ENCODE results near the gene ULK3.
A peak's percentile ranks its signal among the peaks of the same experiment; 100 is the strongest.

Gene ULK3

GRCh38 chr15:74821091-74821789, 21.7 kb downstream of the ULK3 start:
- no peak for DNase-seq

DNA sequence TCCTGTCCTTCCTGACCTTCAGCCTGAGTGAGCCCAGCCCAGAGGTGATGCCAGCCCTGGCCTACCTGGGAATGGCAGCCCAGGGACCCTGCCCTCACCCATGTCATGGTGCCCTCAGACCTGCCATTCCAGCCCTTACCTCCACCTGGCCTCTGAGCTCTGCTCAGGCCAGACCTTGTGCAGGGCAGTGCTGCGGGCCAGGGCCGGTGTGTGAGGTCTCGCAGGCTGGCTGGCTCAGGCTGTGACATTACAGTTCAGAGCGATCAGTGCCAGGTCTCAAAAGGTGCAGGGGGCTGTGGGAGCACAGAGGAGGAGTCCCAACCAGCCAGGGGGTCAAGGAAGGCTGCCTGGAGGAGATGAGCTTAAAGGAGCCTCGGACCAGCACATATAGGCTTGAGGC, 22.9 kb downstream of the ULK3 start:
- no peak for DNase-seq

DNA sequence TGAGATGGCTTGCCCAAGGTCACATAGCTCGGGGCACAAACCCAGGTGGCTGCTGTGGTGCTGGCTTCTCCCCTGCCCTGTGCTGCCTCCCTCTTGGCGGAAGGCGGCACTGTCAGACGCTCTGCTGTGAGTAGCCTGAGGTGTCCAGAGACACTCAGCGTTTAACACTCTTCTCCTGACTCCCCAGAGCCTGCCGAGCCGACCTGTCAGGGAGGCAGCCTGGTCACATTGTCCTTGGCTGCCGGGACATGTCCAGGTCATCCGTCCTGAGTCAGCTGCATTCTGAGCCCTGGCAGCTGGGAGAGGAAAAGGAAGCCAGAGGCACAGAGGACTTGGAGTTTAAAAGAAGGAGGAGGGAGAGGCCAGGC, 25.6 kb downstream of the ULK3 start:
- DNase-seq = no peak

GRCh38 chr15:74816624-74817369, 26.2 kb downstream of the ULK3 start:
- no peak for DNase-seq

DNA sequence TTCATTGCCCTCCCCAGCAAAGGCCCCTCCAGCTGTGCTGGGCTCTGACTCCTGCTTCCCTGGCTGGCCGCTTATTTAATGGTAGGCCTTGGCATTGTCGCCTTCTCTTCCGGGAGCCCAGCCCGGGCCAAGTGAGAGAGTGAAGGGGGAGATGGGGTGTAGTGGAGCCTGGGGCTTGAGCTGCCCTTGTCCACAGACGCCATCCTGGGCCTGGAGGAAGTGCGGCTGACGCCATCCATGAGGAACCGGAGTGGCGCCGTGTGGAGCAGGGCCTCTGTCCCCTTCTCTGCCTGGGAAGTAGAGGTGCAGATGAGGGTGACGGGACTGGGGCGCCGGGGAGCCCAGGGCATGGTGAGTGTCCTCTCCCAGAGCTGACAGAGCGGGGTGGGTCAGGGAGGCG, 27.0 kb downstream of the ULK3 start:
- DNase-seq = no peak

- no peak for DNase-seq
These were observed 27.6 kb downstream of the ULK3 start for GRCh38 chr15:74815121-74815934.

DNA sequence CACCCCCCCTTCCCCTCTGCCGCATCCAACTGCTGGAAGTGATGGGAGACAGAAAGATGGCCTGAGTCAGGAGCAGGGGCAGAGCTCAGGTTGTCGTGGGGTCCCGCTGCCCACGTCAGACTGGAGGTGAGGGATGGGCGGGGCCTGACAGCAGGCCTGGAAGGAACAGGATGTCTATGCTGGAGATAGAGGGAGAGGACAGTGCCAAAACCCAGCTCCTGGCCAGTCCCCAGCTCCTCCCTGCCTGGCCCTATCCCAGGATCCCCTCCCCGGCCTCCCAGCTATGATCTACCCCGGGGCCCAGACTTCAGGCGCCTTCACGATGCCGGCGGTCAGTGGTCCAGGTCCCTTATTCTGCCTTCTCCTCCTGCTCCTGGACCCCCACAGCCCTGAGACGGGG, 30.4 kb downstream of the ULK3 start, which contains the start of gene LMAN1L:
Gene LMAN1L (plus strand): TSS at position 303 of the 400 bp plus-strand sequence. CDS start 20 bp downstream, at position 323.
- no peak for DNase-seq

DNA sequence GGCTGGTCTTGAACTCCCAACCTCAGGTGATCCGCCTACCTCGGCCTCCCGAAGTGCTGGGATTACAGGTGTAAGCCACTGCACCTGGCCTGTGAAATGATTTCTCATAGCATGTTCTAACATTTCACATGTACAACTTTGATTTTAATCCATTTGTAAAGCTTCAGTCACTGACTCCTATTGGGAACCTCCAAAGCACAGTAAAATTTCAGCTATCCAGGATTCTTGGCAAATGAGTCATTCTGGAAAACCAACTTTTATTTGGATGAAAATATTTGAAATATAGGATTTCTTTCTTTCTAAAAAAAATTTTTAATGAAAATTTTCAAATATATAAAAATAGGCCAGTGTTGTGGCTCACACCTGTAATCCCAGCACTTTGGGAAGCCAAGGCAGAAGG, 33.0 kb downstream of the ULK3 start:
- DNase-seq = no peak

DNA sequence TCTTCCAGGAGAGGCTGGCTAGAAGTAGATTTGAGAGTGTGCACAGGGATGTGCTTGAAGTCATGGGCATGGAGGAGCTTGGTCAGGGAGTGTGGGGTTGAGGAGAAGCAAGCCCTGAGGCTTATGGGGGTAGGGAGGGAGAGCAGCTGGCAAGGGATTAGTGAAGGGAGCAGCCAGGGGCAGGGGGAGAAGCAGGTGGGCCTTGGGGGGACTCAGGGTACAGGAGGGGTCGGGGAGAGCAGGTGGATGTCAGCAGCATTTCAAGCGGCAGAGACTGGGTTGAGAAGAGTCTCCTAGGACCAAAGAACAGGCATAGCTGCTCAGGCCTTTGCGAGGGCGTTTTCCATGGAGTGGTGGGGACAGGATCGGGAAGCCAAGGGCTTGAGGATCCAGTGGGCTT, 33.7 kb downstream of the ULK3 start:
- DNase-seq = no peak

- no peak for DNase-seq
These were observed 34.1 kb downstream of the ULK3 start for GRCh38 chr15:74808840-74809229.

DNA sequence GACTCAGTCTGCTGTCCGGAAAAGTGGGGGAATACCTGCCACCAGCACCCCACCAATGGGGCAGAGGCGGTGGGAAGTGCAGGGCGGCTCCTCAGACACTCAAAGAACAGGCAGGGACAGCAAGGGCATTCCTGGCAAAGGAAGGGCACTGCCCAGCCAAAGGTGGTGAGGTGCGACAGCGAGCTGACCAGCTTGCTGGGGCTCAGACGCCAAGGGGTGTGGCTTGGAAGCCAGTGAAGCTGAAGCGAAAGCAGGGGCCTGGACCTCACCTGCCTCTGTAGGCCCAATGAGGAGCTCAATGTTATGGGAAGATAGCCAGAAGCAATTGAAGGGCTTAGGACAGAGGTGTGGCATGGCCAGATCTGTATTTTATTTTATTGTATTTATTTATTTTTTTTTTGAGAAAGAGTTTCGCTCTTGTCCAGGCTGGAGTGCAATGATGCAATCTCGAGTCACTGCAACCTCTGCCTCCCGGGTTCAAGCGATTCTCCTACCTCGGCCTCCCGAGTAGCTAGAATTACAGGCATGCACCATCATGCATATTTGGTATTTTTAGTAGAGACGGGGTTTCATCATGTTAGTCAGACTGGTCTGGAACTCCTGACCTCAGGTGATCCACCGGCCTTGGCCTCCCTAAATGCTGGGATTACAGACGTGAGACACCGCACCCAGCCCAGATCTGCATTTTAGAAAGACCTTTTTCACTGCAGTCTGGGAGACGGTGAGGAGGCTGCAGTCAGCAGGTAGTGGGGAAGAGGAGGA, 34.7 kb downstream of the ULK3 start:
- no peak for DNase-seq

GRCh38 chr15:74807282-74807681, 35.7 kb downstream of the ULK3 start:
- no peak for DNase-seq

GRCh38 chr15:74804935-74805334, 38.0 kb downstream of the ULK3 start:
- no peak for DNase-seq

GRCh38 chr15:74802862-74803447, 40.0 kb downstream of the ULK3 start:
- DNase-seq = no peak

DNA sequence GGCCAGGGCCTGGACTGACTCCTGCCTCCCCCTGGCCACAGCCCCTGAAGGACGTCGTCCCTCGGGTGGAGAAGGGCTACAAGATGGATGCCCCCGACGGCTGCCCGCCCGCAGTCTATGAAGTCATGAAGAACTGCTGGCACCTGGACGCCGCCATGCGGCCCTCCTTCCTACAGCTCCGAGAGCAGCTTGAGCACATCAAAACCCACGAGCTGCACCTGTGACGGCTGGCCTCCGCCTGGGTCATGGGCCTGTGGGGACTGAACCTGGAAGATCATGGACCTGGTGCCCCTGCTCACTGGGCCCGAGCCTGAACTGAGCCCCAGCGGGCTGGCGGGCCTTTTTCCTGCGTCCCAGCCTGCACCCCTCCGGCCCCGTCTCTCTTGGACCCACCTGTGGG, 40.7 kb downstream of the ULK3 start:
- DNase-seq = no peak

DNA sequence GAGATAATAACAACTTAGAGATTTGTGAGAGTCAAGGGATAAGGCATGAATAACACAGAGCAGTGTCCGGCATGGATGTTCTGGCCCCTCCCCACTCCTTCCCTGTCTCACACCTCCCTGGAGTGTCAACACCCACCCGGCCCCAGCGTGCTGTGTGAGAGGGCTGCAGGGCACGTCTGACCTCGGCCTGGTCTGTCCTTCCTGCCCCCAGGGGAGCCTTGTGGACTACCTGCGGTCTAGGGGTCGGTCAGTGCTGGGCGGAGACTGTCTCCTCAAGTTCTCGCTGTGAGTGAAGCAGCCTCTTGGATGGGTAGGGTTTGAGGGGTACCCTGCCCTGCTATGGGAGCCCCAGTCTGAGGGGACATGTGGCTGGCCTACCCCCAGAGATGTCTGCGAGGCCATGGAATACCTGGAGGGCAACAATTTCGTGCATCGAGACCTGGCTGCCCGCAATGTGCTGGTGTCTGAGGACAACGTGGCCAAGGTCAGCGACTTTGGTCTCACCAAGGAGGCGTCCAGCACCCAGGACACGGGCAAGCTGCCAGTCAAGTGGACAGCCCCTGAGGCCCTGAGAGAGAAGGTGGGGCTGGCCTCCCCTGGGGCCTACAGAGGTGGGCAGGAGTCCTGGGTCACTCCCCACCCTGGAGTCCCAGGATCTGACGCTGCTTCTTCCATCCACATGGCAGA, 41.5 kb downstream of the ULK3 start:
- no peak for DNase-seq

DNA sequence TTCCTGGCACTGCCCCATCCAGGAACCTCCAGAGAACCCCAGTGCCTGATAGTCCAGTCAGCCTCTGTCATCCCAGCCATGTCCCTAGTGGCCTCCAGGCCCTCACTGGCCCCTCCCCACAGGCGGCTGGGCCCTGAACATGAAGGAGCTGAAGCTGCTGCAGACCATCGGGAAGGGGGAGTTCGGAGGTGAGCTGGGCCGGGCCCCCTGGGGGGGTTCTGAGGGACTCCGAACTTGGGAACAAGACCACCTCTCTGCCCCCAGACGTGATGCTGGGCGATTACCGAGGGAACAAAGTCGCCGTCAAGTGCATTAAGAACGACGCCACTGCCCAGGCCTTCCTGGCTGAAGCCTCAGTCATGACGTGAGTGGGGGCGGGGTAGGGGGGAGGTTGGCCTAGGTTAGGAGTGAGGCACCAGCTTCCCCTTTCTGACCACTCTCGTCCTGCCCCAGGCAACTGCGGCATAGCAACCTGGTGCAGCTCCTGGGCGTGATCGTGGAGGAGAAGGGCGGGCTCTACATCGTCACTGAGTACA, 42.3 kb downstream of the ULK3 start:
- no peak for DNase-seq

DNA sequence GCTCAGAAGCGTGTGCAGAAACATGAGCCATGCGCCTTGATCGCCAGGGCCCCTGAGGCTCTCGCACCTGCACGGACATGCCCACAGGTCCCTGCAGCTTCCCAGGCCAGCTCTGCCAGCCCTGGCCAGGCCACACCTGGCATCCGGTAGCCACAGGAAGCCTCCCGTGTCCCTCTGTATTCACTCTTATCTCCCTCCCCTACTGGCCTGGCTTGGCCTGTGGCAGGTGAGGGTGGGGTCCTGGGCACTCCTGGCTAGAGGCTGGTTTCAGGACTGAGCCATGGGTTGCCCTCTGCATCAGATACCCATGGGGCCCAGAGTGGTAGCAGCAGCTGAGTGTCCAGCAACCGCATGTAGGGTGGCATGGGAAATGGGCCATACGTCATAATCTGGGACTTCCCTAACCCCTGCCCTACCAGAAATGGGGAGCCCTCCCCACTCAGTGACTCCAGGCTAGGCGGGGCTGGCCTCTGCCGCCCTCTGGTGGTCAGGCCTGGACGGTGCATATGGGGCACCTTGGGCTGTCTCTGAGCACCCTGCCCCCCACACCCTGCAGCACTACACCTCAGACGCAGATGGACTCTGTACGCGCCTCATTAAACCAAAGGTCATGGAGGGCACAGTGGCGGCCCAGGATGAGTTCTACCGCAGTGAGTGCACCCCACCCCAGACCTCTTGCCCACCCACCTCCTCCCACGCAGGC, 42.9 kb downstream of the ULK3 start:
- DNase-seq = peak; percentile 68

GRCh38 chr15:74799255-74799855, 43.6 kb downstream of the ULK3 start:
- no peak for DNase-seq
